Myometrial cell (primary cell): ENCODE data around the gene CDK5. TPM values are rescaled to one million over a fixed set of nuclear protein-coding genes. Genes with fewer than 3 reads are reported as not detected.

Source experiments
- total RNA-seq: library from RNA; depleted of rRNA; stranded (reverse); fragments of >200 nt; gene quantifications from 2 replicates; pipeline ENCODE4 v1.2.3, GENCODE V29; 2015

The CDK5 gene
- total RNA-seq, result 19.3 and 24.6 TPM in 2 replicates

DNA sequence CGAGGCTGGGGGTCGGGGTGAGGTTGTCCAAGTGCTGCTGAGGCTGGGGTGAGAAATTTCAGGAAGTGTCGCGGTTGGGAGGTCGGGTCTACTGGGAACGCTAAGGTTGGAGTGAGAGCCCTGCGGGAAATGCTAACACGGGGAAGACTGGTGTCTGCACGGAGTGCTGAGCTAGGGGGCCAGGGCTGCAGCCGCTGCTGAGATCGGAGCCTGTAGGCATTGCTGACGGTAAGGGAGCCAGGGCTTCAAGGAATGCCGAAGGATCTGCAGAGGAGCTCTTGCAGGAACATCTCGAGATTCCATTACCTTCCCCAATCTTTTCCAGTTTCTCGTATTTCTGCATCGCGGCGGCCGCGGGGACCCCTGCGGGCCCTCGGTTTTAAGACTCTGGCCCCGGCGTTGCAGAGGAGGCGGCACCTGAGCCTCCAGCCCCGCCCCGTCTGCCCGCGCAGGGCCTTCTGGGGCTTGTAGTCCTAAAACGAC lies at the start of gene CDK5:
TSS of gene CDK5 (minus strand) at position 392 of the 483 bp plus-strand sequence. CDS start at position 343, 49 bp downstream.

DNA sequence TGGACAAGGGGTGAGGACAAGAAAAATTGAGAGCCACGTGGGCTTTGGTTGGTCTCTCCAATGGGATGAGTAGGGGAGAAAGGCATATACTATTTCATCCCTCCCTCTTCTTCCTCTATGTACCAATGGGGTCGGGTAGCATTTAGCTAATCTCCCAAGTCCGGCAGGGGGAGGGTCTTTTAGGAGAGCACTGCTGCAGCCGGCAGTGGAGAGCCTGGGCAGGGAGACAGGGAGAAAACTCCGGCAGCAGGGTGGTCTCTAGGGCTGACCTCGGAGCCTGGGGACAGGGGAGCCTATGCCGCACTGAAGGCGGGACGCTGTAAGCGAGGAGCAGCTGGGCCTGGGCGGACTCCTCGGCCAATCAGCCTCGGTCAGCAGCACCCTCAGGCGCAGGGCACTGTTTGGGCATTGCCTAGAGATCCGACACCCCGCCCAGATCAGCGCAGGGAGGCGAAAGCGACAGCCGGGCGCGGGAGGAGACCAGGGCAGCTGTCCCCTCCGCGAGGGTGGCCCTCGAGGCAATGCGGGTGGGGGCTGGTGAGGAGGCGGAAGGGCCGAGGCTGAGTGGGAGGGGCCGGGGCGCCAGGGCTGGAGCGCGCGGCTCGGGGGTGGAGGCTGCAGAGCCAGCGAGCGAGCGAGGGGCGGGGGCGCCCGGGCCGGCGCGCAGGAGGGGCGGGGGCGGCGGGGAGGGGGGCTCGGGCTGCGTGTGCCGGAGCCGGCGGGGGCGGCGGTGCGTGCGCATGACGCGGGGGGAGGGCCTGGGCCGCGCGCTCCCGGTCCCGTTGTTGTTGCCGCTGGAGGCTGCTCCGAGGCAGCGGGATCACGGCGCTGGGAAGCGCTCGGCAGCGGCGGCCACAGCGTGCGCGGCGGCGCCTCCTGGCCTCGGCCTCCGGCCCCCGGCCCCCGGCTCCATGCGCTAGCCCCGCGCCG lies 28.3 kb upstream of the CDK5 start, which contains the start of gene AGAP3:
TSS of gene AGAP3 (plus strand) at position 785 of the 930 bp plus-strand sequence. CDS start 267 bp downstream, outside the sequence.

DNA sequence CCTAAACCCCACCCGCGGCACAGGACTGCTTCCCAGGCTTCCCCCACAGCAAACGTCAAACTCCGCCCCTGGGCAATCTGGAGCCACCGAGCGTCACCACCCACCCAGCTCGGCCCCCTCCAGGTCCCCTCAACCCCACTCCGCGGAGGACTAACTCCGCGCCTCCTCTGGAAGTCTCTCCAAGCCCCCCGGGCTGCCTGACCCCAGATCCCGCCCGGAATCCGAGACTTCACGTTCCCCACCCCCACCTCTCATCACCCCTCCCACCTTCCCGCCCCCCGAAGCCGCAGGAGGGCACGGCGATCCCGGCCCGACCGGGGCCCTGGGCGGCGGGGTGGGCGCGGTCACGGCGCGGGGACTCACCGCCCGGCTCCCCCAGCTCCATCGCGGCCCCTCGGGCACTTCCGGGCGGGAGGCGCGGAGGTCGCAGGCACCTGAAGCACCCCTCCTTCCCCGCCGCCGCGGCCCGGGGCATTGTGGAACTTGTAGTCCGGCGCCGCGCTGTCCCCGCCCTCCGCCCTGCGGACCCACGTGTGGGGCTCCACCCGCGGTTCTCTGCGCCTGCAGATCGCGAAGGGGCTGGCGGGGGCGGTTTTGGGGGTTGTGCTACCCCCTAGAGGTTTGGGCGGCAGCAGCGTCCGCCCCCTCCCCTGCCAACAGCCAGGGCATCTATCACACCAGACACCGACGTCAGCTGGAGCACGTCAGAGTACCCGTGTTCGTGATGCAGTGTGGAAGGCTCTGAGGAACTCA lies 25.6 kb upstream of the CDK5 start, which contains the start of gene TMUB1:
TSS of gene TMUB1 (minus strand) at position 423 of the 753 bp plus-strand sequence. CDS start 930 bp downstream, outside the sequence.

DNA sequence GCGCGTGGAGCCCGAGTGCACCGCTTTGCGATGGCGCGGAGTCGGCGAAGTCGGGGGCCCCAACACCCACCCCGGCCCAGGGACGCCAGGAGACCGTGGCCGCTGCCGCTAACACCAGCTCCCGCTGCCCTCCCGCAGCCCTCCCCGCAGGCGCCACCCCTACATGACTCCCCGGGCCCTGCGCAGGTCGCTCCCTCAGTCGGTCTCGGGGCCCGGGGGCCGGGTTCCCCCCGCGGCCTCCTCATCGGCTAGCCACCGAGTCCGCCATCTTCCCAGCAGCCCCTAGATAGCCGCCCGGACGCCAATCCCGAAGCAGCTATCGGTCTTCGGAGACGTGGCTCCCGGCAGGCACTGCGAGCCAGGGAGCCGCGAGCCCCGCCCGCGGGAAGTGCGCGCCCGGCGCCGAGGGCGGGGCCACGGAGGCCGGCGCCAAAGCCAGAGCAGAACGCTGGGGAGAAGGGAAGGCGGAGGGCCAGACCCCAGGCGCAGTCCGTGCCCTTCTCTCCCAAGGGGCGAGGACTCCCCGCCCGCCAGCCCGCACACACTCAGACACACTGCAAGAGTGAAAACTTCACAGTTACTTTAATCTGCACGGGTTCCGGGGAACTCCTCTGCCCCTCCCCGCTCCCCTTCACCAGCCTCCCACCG lies 22.9 kb upstream of the CDK5 start, which contains the start of gene FASTK:
TSS of gene FASTK (minus strand) at position 288 of the 648 bp plus-strand sequence. CDS start at position 245, 43 bp downstream.

DNA sequence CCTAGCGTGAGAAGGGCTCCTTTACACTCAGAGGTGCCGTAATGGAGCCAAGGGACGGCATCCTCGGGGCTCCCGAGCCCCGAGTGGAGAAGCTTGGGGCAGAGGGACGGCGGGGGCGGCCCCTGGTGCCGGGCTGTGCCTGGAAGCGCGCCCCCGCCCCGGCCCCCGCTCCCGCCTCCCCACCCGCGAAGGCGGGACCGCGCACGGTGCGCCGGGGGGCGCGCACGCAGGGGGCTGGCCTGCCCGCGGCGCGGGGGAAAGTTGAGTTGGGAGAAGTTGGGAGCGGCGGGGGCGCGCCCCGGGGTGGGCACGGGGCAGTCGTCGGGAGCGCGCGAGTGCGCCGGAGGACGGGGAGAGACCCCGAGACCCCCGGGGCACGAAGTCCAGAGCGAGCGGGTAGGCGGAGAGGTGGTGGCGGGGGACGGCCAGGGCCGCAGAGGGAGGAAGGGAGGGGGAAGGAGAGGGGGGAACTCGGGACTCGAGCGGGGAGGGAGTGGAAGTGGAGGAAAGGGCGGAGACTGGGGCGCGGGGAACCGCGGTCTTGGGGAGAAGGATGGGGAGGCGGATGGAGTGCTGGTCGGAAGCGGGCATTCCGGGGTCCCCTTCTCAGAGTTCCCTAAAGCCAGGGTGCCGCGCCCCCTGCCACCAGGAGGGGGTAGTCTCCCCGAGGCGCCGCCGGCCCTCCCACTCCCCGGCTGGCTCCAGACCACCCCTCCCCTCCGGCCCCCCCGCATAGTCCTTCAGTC lies 1.8 kb upstream of the CDK5 start, which contains the start of gene SLC4A2:
TSS of gene SLC4A2 (plus strand) at position 223 of the 746 bp plus-strand sequence. CDS start 2,399 bp downstream, outside the sequence.

DNA sequence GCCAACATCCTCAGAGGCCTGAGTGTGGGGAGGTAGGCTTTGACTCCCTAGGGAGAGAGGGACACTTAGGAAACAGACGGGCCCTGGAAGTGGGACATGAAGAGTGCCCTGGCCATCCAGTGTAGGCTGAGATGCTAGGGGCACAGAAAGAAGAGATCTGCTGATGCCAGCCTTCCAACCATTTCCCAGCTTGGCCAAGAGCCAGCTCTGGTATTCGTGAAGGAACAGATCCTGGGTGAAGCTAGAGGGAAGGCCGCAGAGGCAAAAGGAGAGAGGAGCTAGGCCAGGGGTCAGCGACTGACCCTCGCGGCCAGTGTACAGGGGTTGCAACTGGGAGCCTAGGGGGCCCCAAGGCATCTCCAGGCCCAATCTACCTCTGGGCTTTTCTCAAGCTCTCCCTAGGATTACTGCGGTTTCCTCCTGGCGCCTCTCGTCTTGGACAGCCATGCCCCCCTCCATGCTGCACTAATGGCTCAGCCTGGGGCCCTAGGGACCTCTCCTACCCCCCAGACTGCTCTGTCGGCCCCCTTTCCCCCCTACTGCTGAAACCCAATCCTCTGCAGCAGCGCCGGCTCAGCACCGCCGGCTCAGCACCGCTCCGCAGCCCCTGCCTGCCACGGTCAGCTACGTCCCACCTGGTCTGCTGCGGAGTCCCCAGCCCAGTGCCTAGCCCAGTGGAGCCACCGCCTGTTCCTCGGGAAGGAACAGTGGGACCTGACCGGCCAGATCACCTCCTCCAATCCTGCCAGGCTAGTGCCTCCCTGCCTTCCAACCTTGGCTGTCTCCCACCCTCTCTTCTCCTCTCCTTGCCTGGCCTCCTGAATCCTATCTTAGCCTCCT lies 9.5 kb downstream of the CDK5 start, which contains the start of gene ASIC3:
TSS of gene ASIC3 (plus strand) at position 556 of the 840 bp plus-strand sequence. CDS start 355 bp downstream, outside the sequence.

DNA sequence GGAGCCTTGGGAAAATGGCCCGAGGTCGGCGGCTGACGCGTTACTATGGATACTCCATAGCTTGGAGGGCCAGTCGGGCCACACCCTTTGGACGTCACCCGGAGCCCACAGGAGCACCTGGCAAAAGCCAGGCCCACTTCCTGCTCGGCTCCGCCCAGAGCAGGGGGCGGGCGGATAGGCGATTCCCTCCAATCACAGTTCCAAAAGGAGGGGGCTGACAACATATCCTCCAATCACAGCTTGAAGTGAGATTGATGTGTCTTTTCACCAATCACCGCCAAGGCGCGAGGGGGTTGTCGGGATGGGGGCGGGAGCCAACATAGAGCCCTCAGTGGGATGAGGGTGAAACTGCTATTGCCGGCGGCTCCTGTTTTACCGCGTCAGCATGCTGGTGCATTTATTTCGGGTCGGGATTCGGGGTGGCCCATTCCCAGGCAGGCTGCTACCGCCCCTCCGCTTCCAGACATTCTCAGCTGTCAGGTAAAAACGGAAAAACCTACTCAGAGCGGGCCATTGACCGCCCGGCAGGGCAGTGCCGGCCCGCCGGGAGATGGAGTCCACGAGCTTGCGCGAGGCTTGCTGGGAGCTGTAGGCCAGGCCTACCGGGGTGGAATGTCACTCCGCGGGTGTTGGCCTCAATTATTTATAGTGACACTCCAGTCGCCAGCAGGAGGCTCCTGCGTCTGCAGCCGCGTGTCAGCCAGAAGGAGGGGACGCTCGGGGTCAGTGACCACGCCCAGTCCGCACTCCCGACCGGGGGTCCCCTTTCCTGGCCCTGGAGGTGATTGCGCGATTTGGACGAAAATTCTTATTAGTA lies 29.4 kb downstream of the CDK5 start, which contains the start of gene ABCB8:
TSS of gene ABCB8 (plus strand) at position 320 of the 817 bp plus-strand sequence. CDS start at position 386, 66 bp downstream.

DNA sequence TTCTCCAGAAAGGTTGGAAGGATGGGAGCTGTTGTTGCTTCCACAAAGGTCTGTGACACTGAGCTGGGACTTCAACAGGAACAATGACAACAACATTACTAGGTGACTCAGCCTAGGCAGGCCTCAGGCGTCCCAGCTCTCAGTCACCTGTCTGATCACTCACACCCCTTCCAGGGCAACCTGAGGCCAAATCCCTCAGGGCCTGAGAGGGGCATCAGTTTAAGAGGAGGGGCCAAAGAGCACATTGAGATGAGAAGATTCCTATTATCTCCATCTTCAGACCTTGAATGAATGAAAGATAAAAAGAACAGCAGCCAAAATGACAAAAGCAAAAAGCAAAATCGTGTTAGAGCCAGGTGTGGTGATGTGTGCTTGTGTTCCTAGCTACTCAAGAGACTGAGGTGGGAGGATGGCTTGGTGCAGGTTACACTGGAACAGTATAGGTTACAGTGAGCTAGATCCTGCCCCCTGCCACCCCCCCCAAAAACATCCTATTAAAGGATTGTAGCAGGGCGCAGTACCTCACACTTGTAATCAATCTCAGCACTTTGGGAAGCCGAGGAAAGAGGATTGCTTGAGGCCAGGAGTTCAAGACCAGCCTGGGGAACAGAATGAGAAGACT lies 33.2 kb downstream of the CDK5 start, which contains the start of gene ATG9B:
TSS of gene ATG9B (minus strand) at position 60 of the 622 bp plus-strand sequence. CDS start 71 bp downstream, outside the sequence.

Other genes starting within 250 kb of the CDK5 start
- not detected in 2 replicates for gene AOC1, start 205.4 kb downstream of the CDK5 start, total RNA-seq
- 8.7 and 10.7 TPM in 2 replicates for gene KCNH2, start 79.6 kb downstream of the CDK5 start, total RNA-seq
- 8.9 and 11.0 TPM in 2 replicates for gene NOS3, start 66.9 kb downstream of the CDK5 start, total RNA-seq
- gene ATG9B, start 33.4 kb downstream of the CDK5 start, total RNA-seq, result not detected in 2 replicates
- gene ABCB8, start 29.4 kb downstream of the CDK5 start, total RNA-seq, result 56.9 and 61.1 TPM in 2 replicates
- gene ASIC3, start 9.4 kb downstream of the CDK5 start, total RNA-seq, result 0.18 TPM in 1 of 2 replicates, not detected in the other
- 80.3 and 82.5 TPM in 2 replicates for gene SLC4A2, start 1.7 kb upstream of the CDK5 start, total RNA-seq
- gene FASTK, start 22.9 kb upstream of the CDK5 start, total RNA-seq, result 91.1 and 100 TPM in 2 replicates
- gene TMUB1, start 25.6 kb upstream of the CDK5 start, total RNA-seq, result 51.6 and 67.5 TPM in 2 replicates
- gene AGAP3, start 28.6 kb upstream of the CDK5 start, total RNA-seq, result 29.6 and 36.9 TPM in 2 replicates
- not detected in 2 replicates for gene GBX1, start 109.8 kb upstream of the CDK5 start, total RNA-seq
- gene ASB10, start 129.4 kb upstream of the CDK5 start, total RNA-seq, result not detected in 2 replicates
- not detected in 2 replicates for gene H2BK1, start 152.6 kb upstream of the CDK5 start, total RNA-seq
- 69.5 and 72.6 TPM in 2 replicates for gene ABCF2, start 169.3 kb upstream of the CDK5 start, total RNA-seq
- gene CHPF2, start 174.6 kb upstream of the CDK5 start, total RNA-seq, result 69.8 and 70.6 TPM in 2 replicates
- 19.0 and 51.0 TPM in 2 replicates for gene SMARCD3, start 190.8 kb upstream of the CDK5 start, total RNA-seq